ENCODE data around the gene PRKN. TPM values are rescaled to one million over a fixed set of nuclear protein-coding genes. Genes with fewer than 3 reads are reported as not detected.

Gene PRKN
- polyA plus RNA-seq, 3 donors, result 8.3 to 11.0 (median 9.2) TPM

GRCh38 chr6:161393839-161394364 is 1333.7 kb downstream of the PRKN start:
- peak in 2 of 3 donors; percentile 56 to 67 for DNase-seq (ENCODE audit: low read depth in 3 of 3, low spot score in 2 of 3)

DNA sequence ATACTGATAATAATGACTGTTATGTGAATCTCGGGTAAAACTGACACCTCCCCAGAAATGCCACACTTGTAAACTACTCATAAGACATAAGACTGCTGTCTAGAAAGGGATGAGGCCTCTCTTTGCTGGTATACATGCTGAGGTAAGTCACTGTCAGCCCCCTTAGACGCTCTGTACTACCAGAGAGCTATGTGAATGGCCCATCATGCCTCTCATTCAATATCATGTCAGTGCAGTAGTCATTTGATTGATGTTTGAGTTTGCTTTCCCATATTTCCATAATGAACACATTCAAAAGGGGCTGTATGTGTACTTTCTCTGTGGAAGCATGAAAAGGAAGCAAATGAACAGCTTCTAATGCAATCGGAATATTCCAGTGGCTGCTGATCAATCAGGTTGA is 1334.3 kb downstream of the PRKN start:
- DNase-seq (ENCODE audit: low read depth in 3 of 3, low spot score in 2 of 3), result no peak

DNA sequence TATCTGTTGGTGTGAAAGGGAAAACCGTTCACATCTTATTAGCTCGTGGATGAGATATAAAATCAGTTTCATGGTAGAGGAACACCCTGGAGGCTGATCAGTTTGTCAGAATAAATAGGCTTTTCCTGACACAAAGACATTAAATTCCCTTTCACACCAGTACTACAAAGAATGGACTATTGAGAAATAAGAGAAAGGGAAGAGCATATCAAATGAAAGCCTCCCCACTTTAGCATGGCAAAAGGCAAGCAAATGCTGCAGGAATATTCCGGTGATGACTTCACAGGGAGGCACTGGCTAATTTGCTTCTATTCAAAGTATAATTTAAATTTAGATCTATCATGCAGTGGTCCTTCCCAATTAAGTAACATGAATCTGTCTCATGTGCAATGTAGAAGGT is 1337.8 kb downstream of the PRKN start:
- no peak for DNase-seq (ENCODE audit: low read depth in 3 of 3, low spot score in 2 of 3)

DNA sequence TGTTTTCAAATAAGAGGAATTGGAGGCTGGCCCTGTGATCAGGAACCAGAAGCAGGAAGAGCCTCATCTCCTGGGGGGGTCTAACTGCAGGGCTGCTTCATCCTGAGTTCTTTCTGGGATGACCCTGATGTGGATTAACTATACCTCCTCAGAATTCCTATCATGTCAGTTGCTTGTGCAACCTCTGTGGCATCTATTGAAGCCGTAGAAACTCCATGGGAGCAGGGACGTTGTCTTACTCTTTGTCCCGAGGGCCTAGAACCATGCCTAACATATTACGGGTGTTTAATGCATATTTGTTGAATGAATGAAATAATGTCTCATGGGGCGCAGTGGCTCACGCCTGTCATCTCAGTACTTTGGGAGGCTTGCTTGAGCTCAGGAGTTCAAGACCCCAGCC is 1343.6 kb downstream of the PRKN start:
- DNase-seq (ENCODE audit: low read depth in 3 of 3, low spot score in 2 of 3), result no peak

- no peak for DNase-seq (ENCODE audit: low read depth in 3 of 3, low spot score in 2 of 3)
Observed at GRCh38 chr6:161379834-161380582, 1347.6 kb downstream of the PRKN start.

- DNase-seq (ENCODE audit: low read depth in 3 of 3, low spot score in 2 of 3), result no peak
Observed at GRCh38 chr6:161378115-161378514, 1349.5 kb downstream of the PRKN start.

GRCh38 chr6:161377116-161377515 is 1350.5 kb downstream of the PRKN start:
- DNase-seq (ENCODE audit: low read depth in 3 of 3, low spot score in 2 of 3), result no peak

DNA sequence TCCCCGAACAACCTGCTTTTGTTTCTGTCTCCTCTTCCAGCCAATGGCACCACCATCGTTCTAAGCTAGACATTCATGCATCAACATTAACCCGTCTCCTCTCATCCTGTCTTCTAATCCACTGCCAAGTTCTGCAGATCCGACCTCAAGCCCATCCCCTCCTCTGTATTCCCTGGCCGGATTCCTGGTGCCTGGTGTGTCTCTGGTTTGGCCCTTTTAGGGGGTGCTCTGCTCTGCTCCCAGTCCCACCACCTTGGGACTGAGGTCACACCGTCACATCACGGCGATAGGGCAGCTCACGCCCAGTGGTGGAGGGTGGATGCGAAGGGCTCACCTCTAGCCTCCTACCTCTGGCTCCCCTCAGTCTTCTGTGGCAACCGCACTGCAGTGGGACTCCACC is 1351.2 kb downstream of the PRKN start:
- DNase-seq (ENCODE audit: low read depth in 3 of 3, low spot score in 2 of 3), result no peak

DNA sequence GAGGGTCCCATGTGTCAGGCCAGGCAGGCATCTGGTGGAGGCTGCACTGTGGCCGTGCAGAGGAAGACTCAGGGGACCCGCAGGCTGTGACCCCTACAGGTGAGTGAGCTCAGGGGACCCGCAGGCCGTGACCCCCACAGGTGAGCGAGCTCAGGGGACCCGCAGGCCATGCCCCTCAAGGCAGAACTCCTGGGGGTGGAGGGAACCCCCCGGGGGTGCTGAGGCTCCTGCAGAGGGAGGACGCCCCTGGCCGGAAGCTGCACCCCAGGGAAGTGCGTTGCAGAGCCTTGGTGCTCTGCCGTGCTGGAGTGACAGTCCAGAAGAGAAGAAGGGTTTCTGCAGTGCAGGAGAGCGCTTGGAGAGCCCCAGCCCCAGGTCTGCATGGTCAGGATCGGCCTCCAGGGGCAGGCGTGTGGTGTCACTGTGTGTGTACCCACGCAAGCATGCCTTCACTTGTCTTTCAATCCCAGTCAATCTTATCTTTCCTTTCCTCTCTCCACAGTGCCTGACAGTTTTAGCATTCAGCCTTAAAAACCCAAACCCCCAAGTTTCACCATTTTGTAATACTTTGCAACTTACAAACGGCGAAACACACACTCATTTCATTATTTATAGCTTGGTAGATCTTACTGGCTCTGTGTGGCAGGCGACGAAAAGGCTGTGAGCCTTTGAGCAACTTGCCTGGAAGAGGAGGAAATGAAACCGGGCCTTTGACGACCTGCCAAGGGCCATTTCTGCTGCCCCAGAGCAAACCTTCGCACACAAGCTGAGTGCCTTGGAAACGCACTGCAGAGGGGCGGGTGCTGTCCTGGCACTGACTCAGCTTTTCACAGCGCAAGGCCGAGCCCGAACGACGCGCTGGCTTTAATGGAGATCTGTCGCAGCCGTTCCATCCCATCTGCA is 1352.3 kb downstream of the PRKN start:
- no peak for DNase-seq (ENCODE audit: low read depth in 3 of 3, low spot score in 2 of 3)

GRCh38 chr6:161373905-161374451 is 1353.6 kb downstream of the PRKN start:
- DNase-seq (ENCODE audit: low read depth in 3 of 3, low spot score in 2 of 3), result peak in 2 of 3 donors; percentile 32 to 39

- no peak for DNase-seq (ENCODE audit: low read depth in 3 of 3, low spot score in 2 of 3)
Observed at GRCh38 chr6:161372422-161372793, 1355.2 kb downstream of the PRKN start.

DNA sequence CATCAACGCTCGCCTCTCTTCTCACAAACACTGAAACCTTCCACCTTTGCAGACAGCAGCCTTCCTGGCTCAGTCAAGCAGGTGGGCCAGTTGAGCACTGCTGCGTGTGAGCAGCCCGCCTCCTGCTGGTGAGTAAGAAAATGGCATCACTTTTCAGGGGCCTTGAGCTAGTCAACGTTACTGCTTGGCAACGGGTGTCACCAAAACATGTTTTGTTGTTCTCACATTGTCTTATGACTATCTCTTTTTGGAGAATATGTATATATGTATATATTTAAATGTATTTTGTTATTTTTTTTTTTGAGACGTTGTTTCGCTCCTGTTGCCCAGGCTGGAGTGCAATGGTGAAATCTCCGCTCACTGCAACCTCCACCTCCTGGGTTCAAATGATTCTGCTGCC is 1356.7 kb downstream of the PRKN start:
- peak in 1 of 3 donors; percentile 21 for DNase-seq (ENCODE audit: low read depth in 3 of 3, low spot score in 2 of 3)

DNA sequence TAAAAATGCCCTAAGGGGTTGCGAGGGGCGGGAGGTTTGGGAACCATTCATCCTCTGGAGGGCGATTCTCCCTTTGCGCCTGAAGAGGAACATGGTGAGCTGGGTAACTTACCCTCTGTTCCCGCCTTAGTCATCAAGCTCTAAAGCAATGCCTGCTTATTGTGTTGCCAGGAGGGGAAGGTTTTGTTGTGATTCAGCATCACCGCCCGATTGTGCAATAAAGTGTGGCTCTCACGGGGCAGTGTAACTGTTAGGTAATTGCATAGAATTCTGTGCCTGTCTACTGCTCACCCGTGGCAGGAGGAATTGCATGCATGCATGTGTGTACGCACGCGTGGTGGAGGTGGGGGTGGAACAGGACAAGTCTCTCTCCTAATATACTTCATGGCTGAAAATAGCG is 1358.2 kb downstream of the PRKN start:
- no peak for DNase-seq (ENCODE audit: low read depth in 3 of 3, low spot score in 2 of 3)

DNA sequence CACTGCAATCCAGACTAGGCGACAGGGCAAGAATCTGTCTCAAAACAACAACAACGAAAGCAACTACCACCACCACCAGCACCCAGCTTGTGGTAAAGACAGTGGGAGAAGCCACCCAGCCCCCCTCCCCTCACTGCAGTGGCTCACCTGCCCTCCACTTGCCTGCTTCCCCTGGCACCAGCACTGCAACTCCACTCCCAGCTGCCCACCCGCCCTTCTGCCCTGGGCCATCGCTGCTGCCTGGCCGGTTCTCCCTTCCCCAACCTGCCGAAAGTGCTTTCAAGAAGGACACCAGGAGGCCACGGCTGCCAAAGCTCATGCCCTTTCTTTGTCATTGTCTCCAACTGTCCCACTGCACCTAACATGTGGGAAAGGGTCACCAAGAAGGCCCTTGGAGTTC is 1359.1 kb downstream of the PRKN start:
- DNase-seq (ENCODE audit: low read depth in 3 of 3, low spot score in 2 of 3), result no peak

DNA sequence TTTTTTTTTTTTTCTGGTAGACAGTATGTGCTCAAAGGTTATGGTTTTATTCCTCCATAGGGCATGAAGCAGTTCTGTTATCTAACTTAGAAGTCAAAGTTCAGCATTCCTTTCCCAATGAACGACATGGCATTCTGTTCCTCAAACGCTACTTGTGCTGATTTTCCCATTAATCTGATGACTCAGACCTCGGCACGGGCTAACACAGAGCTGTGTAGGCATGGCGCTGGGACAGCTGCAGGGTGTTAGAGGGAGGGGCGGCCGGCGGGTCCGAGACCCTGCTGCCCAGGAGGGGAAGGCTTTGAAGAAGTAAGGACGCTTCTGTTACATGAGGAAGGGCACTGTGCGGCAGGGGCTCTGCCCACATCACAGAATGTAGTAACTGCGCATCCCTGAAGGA is 1360.1 kb downstream of the PRKN start:
- no peak for DNase-seq (ENCODE audit: low read depth in 3 of 3, low spot score in 2 of 3)

GRCh38 chr6:161366301-161366923 is 1361.2 kb downstream of the PRKN start:
- no peak for DNase-seq (ENCODE audit: low read depth in 3 of 3, low spot score in 2 of 3)

DNA sequence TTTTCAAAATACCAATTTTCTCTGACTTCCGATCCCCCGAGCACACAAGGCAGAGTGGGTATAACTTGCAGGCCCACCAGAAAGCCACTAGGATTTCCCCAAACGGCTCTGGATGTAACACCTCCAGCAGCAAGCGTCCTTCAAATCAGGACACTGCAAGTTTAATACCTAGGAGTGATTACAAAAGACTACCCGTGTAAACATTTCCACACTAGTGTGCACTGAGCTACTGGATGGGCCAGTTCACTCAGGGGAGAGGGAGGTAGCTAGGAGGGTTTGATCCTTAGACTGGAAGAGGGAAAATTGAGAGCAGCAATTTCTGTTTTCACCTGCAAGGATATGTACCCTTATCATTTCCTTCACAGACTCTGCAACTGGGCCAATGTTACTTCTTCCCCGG is 1361.9 kb downstream of the PRKN start:
- no peak for DNase-seq (ENCODE audit: low read depth in 3 of 3, low spot score in 2 of 3)

GRCh38 chr6:161363286-161363685 is 1364.3 kb downstream of the PRKN start:
- no peak for DNase-seq (ENCODE audit: low read depth in 3 of 3, low spot score in 2 of 3)

GRCh38 chr6:161362266-161362665 is 1365.3 kb downstream of the PRKN start:
- no peak for DNase-seq (ENCODE audit: low read depth in 3 of 3, low spot score in 2 of 3)

GRCh38 chr6:161361529-161361928 is 1366.0 kb downstream of the PRKN start:
- no peak for DNase-seq (ENCODE audit: low read depth in 3 of 3, low spot score in 2 of 3)

GRCh38 chr6:161360520-161360919 is 1367.0 kb downstream of the PRKN start:
- no peak for DNase-seq (ENCODE audit: low read depth in 3 of 3, low spot score in 2 of 3)
